ENCODE data around the gene CYBA.

The CYBA gene

GRCh38 chr16:88652762-88653063 lies 1.9 kb upstream of the CYBA start:
- TF ChIP-seq CTCF (IDR thresholded peaks at IDR 0.05; ENCODE audit: low read depth, low read length), result no peak
- no peak overlapping the region for H3K4me3 ChIP-seq (replicated peaks in 1 of 2; ENCODE audit: low read depth in 2 of 2, low read length in 2 of 2)
- DNase-seq (ENCODE audit: low read depth in 2 of 2), result no peak

GRCh38 chr16:88651989-88652761 lies 1.3 kb upstream of the CYBA start:
- DNase-seq (ENCODE audit: low read depth in 2 of 2), result no peak
- no peak for TF ChIP-seq CTCF (IDR thresholded peaks at IDR 0.05; ENCODE audit: low read depth, low read length)
- no peak overlapping the region for H3K4me3 ChIP-seq (replicated peaks in 1 of 2; ENCODE audit: low read depth in 2 of 2, low read length in 2 of 2)

GRCh38 chr16:88651276-88651988 lies 579 bp upstream of the CYBA start:
- peak overlapping the region; percentile 76 for H3K4me3 ChIP-seq (replicated peaks in 1 of 2; ENCODE audit: low read depth in 2 of 2, low read length in 2 of 2)
- DNase-seq (ENCODE audit: low read depth in 2 of 2), result peak in 1 of 2 donors; percentile 48
- TF ChIP-seq CTCF (IDR thresholded peaks at IDR 0.05; ENCODE audit: low read depth, low read length), result no peak

GRCh38 chr16:88649924-88650748 lies 717 bp downstream of the CYBA start:
- no peak for TF ChIP-seq CTCF (IDR thresholded peaks at IDR 0.05; ENCODE audit: low read depth, low read length)
- H3K4me3 ChIP-seq (replicated peaks in 1 of 2; ENCODE audit: low read depth in 2 of 2, low read length in 2 of 2), result peak overlapping the region; percentile 76
- peak in 1 of 2 donors; percentile 41 for DNase-seq (ENCODE audit: low read depth in 2 of 2)

GRCh38 chr16:88649195-88649923 lies 1.5 kb downstream of the CYBA start:
- TF ChIP-seq CTCF (IDR thresholded peaks at IDR 0.05; ENCODE audit: low read depth, low read length), result no peak
- no peak for DNase-seq (ENCODE audit: low read depth in 2 of 2)
- peak overlapping the region; percentile 76 for H3K4me3 ChIP-seq (replicated peaks in 1 of 2; ENCODE audit: low read depth in 2 of 2, low read length in 2 of 2)

All from cardiac fibroblast (primary cell).